VCaP (cell line): Measurements from ENCODE around the gene CRTC3.

ENCODE experiments used
- H3K27ac ChIP-seq: fragments of 450-650 bp; 2 replicates; pipeline ENCODE4 v1.5.1; 2017
- CTCF ChIP-seq: fragments of 450-650 bp; conservative IDR thresholded peaks from 2 replicates; pipeline ENCODE4 v1.5.1; 2017; ENCODE audit warnings: mild to moderate bottlenecking, moderate library complexity

CRTC3 gene

GRCh38 chr15:90529371-90530249 lies at the start of gene CRTC3:
CRTC3 (plus strand) TSS chr15:90529923; CDS start chr15:90530072, 149 bp downstream.
- TF ChIP-seq CTCF, result peak; percentile 38
- H3K27ac ChIP-seq, result peak within 1 kb of the TSS; percentile 98

DNA sequence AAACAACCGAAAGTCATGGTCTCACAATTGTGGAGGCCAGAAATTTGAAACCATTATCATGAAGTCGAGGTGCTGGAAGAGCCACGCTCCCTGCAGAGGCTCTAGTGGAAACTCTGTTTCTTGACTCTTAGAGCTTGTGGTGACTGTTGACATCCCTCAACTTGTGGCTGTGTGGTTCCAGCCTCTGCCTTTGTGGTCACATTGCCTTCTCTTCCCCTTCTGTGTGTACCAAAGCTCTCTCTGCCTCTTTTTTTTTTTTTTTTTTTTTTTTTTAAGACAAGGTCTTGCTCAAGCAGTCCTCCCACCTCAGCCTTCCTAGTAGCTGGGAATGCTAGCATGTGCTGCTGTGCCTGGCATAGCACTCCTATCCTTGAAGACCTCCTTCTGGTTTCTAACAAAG lies 48.7 kb upstream of the CRTC3 start:
- no peak overlapping the region for H3K27ac ChIP-seq
- TF ChIP-seq CTCF, result no peak

DNA sequence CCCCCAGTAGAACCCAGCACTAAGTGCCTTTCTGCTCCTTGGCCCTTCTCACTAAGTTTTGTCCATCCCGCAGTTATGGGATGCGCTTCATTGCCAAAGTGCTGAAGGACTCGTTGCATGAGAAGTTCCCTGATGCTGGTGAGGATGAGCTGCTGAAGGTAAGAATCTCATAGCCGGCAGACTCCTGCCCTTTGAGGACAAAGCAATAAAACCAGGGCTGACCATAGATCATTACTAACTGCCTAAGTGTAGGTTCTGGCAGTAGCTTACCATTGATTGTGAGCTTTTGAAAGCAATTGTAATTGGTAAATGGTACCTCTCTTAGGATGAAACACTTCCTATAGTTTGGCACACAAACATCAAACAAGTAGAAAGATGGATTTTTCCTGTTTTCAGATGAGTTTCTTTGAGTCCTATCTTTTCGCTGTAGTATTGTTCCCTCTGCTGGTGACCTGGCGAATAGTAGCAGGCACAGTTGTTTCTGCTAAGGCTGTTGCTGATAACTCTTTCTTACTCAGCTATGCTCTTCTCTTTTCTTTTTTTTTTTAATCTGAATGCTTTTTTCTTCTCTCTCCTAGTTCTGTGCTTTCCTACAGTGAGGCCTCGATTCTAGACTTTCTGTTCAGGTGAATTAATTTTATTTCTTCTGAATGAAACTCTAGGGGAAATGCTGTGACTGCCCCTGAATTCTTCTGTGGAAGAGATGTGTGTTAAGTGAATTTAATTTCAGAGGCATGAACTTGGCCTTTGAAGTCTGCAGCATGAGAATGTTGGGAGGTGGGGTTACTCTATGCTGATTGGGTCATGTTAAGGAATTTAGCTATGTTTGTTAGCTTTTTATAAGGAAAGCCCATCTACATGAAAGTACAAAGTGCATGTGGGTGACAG lies 47.4 kb upstream of the CRTC3 start:
- no peak overlapping the region for H3K27ac ChIP-seq

GRCh38 chr15:90483012-90483307 lies 46.8 kb upstream of the CRTC3 start:
- TF ChIP-seq CTCF, result no peak

More for the DNA sequence above, 47.4 kb upstream of the CRTC3 start:
- TF ChIP-seq CTCF, result peak; percentile 96

DNA sequence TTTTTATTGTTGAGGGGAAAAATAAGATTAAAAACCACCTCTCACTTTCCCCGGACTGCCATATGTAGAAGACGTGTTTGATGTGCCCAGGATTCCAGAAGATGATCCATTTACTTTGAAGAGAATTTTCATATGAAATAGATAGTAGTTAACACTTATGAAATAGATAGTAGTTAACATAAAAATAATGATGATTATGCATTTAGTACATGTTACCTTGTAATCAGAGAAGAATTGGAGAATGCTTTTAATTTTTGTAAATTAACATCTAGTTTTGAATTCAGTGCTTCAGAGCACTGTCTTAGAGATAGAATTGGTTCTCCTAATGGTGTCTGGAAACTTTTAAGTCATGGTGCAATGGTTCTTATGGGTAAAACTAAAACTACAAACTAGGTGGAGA lies 46.1 kb upstream of the CRTC3 start:
- TF ChIP-seq CTCF, result no peak
- H3K27ac ChIP-seq, result no peak overlapping the region

More at GRCh38 chr15:90483012-90483307, 46.8 kb upstream of the CRTC3 start:
- no peak overlapping the region for H3K27ac ChIP-seq

DNA sequence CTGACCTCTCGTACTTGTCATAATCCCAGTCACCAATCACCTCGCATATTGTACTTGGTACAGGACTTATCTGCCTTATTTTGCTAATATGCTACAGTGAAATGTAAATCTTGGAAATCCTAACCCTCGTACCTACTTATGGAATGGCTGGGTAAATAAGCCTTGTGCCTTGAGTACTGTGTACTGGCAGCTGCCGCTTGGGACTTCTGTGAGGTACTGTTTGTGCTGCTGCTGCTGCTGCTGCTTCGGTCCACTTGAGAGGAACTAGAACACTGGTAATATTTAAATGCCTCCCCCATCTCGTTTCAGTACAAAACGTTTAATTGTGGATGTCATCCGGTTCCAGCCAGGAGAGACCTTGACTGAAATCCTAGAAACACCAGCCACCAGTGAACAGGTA lies 42.5 kb upstream of the CRTC3 start:
- no peak overlapping the region for H3K27ac ChIP-seq
- TF ChIP-seq CTCF, result no peak

GRCh38 chr15:90489514-90489913 lies 40.2 kb upstream of the CRTC3 start:
- no peak for TF ChIP-seq CTCF
- no peak overlapping the region for H3K27ac ChIP-seq
